ENCODE measurements around the gene GAL3ST3.
"Not testable (repeated sequence)": the region's sequence is repeated elsewhere in the genome, so short reads cannot be mapped to it uniquely, and the experiment has no call there.

Gene GAL3ST3

DNA sequence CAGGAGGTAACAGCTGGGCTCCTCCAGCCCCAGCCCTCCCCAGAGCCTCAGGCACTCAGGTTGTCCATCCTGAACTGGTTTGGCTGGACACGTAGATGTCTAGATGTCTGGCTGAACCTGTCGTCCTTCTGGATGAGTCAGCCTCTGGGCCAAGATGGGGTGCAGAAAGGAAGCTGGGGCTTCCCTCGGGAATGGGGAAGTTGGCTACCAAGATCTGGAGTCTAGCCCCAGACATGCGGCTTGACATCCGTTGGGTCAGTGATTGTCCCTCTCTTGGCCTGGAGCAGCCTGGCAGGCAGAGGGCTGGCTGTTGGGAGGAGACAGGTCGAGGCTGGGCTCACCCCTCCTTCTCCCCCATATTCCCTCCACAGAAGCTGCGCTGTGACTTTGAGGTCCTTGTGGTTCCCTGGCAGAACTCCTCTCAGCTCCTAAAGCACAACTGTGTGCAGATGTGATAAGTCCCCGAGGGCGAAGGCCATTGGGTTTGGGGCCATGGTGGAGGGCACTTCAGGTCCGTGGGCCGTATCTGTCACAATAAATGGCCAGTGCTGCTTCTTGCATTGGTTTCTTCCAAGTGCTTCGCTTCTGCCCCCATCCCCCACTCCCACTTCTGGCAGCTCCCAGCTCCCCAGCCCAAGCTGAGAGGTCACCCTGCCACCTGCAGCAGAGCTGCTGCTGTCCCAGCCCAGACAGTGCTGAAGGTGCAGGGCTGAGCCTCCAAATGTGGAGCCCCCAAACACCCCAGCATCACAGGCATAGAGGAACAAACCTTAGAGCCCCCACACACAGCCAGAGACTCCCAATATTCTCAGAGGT is 35.8 kb downstream of the GAL3ST3 start:
- no peak for DNase-seq (ENCODE audit: low read depth)

DNA sequence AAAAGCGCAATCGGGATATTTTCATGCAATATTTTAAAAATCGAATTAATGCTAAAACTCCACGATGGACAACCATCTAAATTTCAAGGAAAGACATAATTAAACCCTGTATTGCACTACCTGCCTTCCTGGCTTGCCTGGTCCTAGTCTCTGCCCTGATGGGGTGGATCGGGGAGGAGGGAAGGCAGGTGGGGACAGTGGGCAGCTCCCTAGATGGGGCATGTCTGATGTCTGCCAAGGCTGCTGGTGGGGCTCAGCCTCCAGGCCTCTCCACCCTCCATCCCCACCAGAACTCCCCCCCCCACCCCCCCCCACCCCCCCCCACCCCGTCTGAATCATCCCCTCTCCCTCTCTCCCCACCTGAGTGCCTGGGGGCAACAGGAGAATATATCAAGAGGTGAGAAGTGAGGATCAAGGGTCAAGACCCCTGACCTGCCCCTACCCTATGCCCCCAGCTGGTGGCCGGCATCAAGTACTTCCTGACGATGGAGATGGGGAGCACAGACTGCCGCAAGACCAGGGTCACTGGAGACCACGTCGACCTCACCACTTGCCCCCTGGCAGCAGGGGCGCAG is 36.5 kb downstream of the GAL3ST3 start:
- DNase-seq (ENCODE audit: low read depth), result no peak

DNA sequence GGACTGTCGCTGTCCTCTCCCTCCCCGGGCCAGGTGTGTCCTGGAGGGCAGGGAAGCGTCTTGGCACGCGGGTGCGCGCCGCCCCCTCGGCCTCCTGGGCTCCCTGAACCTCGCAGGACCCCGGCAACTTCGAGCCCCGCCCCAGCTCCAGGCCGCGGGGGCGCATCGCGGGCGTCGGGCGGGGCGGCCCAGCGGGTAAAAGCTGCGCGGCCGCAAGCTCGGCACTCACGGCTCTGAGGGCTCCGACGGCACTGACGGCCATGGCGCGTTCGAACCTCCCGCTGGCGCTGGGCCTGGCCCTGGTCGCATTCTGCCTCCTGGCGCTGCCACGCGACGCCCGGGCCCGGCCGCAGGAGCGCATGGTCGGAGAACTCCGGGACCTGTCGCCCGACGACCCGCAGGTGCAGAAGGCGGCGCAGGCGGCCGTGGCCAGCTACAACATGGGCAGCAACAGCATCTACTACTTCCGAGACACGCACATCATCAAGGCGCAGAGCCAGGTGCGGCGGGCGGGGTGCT is 37.1 kb downstream of the GAL3ST3 start, which contains the start of gene CST6:
CST6 (plus strand) TSS at position 224 of the 519 bp plus-strand sequence; CDS start at position 261, 37 bp downstream.
- no peak for DNase-seq (ENCODE audit: low read depth)

DNA sequence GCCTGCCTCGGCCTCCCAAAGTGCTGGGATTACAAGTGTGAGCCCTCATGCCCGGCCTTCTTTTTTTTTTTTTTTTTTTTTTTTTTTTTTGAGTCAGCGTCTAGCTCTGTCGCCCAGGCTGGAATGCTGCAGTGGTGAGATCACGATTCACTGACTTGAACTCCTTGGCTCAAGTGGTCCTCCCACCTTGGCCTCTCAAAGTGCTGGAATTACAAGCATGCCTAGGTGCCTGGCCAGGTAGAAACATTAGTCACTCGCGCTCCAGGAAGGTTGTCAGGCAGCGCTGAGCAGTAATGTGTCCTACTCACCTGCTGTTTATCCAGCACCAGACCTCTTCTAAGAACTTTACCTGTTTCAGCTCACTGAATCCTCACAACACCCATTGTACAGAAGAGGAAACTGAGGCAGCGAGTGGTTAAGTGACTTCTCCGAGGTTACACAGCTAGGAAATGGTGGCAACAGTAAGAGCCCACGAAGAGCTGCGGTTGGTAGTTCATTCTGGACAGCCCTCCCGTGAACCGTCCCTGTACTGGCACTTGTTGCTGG is 37.6 kb downstream of the GAL3ST3 start:
- DNase-seq (ENCODE audit: low read depth), result peak; percentile 22

DNA sequence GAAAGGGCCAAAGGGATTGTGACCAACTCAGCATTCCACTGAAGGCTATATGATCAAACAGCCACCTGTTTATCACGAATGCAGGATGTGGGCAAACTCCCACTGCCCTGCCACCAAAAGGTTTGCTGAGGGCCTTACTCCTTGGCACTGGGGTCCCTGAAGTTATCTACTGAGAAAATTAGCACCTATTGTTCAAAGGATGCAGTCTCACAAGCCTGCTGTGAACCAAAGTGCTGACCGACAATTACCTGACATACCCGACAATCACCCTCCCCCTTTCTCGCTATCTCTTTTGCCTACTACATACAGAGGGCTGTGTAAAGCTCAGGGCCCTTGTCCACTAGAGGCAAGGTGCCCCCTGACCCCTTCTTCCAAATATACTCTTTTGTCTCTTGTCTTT is 38.9 kb downstream of the GAL3ST3 start:
- not testable (repeated sequence) for DNase-seq (ENCODE audit: low read depth)

DNA sequence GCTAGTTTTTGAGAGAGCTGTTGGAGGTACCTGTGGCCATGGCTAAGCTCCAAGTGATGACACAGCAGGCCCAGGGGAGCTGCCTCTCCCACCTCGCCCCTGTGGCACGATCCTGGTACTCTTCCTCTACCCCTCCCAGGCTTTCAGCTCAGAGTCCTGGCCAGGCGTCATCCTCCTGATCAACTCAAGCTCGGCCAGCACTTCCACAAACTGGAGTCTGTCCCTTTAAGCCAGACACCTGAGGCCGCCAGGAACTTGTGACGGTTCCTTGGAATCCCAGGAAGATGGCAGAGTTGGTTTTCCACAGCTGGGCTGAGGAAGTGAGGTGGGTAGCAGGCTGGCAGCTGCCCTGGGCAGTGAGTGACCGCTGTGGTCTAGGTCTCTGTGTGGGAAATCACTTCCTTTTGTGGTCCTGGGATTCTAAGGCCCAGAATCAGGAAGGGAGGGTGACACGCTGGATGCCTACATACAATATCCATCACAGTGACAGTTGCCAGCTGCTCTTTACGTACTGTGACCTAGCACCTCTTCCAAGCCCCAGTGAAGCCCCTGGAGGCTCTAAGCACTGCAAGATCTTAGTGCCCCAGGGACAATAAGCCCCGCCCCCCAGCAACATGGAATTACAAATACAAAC is 40.4 kb downstream of the GAL3ST3 start:
- no peak for DNase-seq (ENCODE audit: low read depth)

DNA sequence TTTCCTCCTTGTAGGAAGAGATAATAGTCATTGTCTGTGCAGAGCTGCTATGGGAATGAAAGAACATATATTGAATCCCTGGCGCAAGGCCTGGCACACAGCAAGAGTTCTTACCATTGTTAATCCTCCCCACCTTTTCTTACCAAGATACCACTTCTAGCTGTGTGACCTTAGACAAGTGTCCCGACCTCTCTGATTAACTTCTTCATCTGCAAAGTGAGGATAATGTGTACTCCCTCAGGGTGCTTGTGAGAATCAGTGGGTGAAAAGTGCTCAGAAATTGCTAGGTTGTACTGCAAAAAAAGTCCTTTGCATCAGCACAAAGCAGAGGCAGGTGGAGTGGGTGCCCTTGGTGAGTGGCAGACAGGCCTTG is 40.9 kb downstream of the GAL3ST3 start:
- DNase-seq (ENCODE audit: low read depth), result no peak

DNA sequence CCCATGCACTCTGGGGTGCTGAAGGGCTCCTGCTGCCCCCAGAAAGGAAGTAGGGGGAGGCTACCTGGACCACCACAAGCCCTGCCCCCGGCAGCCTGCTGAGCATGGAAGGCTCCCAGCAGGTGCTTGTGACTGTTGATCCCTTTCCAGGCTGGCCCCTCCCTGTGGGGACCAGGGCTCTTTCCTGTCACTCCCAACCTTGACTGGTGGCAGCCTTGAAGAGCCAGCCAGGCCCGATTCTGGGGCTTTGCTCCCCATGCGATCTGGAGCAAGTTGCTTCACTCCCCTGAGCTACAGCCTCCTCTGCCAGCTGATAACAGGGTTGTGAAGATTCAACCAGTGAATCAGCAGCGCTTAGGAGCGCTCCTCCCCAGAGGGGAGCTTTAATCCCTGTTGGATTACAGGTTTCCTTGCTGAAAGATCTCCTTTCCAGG is 41.7 kb downstream of the GAL3ST3 start:
- no peak for DNase-seq (ENCODE audit: low read depth)

DNA sequence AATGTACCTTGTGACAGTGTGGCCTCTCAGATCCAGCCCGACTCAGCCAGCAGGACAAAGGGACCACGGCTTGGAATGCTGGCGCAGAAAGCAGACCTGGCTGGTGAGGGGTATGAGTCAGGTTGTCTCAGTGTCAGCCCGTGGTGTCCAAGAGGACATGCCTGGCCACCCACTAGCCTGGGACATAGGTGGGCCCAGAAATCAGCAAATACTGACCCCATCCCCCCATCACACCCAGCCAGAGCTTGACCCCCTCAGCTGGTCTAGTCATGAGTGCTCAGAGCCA is 42.1 kb downstream of the GAL3ST3 start:
- DNase-seq (ENCODE audit: low read depth), result no peak

DNA sequence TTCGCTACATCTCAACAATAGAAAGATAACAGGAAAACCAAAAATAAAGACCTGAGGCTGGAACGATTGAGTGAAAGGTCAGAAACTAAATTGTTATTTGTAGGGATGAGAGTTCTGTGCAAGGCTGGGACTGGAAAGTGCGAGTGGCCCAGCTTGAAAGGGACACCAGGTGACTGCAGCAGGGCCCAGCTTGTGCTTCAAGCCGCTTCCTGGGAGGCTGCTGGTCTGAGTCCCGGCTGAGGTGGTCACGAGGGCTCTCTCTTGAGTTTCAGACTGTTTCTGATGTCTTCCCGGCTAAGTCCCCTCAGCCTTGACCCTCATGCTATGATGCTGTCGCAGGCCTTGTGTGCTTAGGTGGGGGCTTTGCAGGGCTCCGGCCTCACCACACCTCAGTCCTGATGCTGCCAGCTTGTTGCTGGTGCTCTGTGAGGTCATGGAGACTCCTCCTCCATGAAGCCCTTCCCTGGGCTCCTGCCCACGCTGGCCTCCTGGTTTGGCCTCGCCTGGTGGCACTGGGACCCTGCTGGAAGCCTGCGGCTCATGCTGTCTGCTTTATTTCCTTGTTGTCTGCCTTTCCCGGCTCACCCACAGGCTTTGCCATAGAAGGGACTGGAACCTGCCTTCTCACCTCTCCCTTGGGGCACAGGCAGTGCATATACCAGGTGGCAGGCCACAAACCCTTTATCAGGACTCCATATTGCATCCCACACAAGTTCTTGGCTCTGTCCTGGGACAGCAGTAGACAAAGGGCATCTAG is 42.6 kb downstream of the GAL3ST3 start:
- no peak for DNase-seq (ENCODE audit: low read depth)

DNA sequence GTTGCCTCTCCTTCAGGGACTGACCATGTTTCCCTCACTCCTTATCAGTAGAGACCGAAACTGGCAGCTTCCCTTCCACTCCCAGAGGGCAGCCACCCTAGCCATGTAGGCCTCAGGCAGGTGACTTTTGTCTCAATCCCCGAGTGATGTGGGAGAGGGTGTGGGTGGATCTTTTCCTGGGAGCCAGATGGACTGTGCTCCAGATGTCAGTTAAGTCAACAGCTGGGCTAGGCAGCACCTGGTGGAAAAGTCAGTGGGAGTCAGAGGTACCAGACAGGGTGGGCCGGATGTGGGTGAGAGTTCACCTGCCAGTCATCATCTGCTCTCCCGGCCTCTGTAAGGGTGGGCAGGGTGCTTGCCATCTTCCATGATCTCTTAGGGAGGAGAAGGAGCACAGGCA is 44.8 kb downstream of the GAL3ST3 start:
- DNase-seq (ENCODE audit: low read depth), result no peak

DNA sequence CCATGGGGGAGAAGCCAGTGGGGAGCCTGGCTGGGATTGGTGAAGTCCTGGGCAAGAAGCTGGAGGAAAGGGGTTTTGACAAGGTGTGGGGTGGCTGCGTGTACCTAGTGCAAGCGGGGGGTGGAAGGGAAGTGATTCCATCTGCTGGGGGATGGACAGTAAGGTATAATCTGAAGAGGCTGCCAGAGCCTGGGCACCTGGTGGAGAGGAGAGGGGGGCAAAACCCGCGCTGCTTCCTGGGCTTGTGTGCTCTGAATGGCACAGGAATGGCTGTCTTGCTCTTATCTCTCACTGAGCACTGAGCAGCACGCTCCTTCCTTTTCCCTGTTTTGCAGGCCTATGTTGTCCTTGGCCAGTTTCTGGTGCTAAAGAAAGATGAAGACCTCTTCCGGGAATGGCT is 45.7 kb downstream of the GAL3ST3 start:
- no peak for DNase-seq (ENCODE audit: low read depth)

DNA sequence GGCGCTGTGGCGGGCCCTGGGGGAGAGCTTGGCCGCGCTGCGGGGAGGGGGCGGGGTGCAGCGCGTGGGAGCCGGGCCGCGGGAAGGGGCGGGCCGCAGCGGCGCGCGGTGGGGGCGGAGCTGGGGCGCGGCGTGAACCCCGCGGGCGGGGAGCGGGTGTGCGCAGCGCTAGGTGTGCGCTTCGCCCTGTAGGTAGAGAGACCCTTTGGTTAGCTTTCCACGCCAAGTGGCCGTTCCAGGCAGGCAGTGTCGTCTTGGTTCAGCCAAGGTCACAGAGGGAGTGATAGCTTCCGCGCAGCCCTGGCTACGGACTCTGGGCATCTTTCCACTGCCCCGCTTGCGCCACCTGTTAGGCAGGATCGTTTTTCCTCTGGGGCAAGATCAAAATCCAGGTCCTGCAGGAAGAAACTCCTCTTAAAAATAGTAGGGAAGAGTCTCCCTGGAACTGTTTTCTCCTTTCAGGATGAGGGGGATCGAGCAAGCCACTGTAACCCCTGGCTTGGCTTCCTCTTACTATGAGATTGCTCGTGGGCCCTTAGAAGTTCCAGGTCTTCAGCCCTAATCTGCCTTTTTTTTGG is 46.2 kb downstream of the GAL3ST3 start:
- peak; percentile 26 for DNase-seq (ENCODE audit: low read depth)

DNA sequence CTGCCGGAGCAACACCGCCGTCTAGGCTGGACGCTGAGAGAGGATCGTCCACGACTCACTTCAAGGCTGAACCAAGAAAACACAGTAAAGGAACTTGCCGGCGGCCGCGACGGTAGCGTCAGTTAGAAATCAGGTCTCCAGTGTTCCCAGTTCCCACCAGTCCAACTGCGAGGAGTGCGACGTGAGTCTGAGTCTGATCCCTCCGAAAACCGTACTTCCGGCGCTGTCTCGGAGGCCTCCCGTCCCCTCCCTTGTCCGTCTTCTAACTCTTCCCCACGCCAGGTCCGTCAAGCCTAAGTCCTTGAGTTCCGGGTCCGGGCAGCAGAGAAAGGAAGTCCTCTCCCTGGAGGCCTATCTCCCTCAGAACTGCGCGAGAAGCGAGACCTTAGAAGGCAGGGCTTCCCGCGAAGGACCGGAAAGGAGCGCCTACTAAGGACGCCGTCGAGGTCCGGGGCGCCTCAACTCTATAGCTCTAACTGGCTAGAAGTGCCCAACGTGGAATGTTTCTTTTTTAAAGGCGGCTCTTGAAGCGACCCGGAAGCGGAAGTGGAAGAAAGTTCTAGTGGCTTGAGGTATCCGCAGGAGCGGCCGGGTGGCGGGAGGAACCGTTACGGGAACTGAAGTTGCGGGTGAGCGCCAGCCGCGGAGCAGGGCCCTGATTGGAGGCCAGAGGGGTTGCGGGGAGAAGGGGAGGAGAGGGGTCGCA is 46.9 kb downstream of the GAL3ST3 start, which contains the start of the genes BANF1 and EIF1AD:
BANF1 (plus strand) TSS at position 562 of the 706 bp plus-strand sequence. CDS start 748 bp downstream, outside the sequence.
EIF1AD (minus strand) TSS at position 216 of the 706 bp plus-strand sequence. CDS start 1,768 bp downstream, outside the sequence.
- peak; percentile 97 for DNase-seq (ENCODE audit: low read depth)

DNA sequence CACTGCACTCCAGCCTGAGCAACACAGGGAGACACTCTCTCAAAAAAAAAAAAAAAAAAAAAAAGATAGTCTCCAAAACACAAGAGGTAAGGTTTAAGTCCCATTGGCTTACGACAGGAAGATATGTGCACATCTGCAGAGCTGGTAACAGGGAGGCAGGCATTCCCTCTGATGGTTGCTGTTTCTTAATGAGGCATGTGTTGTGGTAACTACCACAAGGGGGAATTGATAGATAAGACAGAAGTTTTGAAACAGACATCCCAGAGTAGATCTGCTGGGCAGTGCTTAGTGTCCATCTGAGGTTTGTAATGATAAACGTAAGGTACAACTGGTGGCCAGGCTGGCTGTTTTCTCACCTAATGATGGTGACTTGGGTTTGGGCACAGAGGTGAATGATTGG is 51.7 kb downstream of the GAL3ST3 start:
- DNase-seq (ENCODE audit: low read depth), result no peak

DNA sequence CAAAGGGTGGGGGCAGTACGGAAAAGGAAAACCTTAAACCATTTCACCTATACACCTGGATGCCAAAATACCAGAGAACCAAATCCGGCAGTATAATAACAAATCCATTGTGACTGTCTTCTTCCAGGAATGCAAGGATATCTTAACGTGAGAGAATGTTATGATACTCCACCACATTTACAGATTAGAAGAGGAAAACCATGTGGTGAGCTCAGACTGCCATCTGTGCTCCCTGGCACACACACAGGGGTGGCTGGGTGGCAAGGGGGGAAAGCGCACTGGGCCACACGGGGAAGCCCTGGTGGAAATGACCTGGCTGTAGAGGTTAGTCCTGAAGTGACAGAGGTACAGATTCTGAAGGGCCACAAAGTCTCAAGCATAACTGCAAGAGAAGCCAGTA is 56.9 kb downstream of the GAL3ST3 start:
- no peak for DNase-seq (ENCODE audit: low read depth)

Data from stromal cell of bone marrow (primary cell).